ENCODE measurements around the gene PLXNA4.

DNA sequence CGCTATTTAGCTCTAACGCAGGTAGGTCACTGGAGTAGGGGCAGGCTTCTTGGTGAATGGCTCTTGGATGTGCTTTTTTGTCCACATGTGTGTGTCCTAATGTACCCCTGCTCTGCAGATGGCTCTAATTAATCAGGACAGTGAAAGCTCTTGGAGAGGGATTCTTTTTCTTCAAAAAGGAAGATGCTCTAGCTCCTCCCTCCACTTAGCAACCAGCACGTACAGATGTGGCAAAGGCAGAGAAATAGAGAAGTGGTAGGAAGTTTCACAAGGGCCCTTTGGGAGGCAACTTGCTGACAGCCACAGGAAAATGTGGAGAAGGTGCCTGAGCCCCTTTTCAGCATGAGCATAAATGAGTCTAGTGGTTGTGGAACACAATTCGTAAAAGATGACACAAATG, 221.7 kb downstream of the PLXNA4 start:
- TF ChIP-seq BHLHE40 (IDR thresholded peaks at IDR 0.05; ENCODE audit: low read depth, low read length) (no peak), MYC (IDR thresholded peaks at IDR 0.05; ENCODE audit: borderline replicate concordance, low read length) (no peak), CBX2 (IDR thresholded peaks at IDR 0.05; ENCODE audit: borderline replicate concordance, low read depth) (no peak), POLR2A (IDR thresholded peaks at IDR 0.05; ENCODE audit: low read length) (no peak)
- TF ChIP-seq, protein P1, sequence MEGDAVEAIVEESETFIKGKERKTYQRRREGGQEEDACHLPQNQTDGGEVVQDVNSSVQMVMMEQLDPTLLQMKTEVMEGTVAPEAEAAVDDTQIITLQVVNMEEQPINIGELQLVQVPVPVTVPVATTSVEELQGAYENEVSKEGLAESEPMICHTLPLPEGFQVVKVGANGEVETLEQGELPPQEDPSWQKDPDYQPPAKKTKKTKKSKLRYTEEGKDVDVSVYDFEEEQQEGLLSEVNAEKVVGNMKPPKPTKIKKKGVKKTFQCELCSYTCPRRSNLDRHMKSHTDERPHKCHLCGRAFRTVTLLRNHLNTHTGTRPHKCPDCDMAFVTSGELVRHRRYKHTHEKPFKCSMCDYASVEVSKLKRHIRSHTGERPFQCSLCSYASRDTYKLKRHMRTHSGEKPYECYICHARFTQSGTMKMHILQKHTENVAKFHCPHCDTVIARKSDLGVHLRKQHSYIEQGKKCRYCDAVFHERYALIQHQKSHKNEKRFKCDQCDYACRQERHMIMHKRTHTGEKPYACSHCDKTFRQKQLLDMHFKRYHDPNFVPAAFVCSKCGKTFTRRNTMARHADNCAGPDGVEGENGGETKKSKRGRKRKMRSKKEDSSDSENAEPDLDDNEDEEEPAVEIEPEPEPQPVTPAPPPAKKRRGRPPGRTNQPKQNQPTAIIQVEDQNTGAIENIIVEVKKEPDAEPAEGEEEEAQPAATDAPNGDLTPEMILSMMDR (IDR thresholded peaks at IDR 0.05): no peak

Measured in A549 (cell line).